ENCODE results near the gene ZDHHC11.
"Not testable (repeated sequence)": the region's sequence is repeated elsewhere in the genome, so short reads cannot be mapped to it uniquely, and the experiment has no call there.

The ZDHHC11 gene

GRCh38 chr5:856531-857425, 6.0 kb upstream of the ZDHHC11 start:
- H3K9me3 Mint-ChIP-seq, result no peaks in the 10 kb centered on the region
- H3K4me1 Mint-ChIP-seq (ENCODE audit: low read depth), result no peaks in the 10 kb centered on the region
- H3K36me3 Mint-ChIP-seq (ENCODE audit: low read depth), result peaks cover 5% of the 10 kb centered on the region
- H3K27me3 Mint-ChIP-seq, result no peaks in the 10 kb centered on the region
- no peak overlapping the region for H3K27ac Mint-ChIP-seq
- H3K4me3 Mint-ChIP-seq, result no peak overlapping the region

- H3K27me3 Mint-ChIP-seq, result no peaks in the 10 kb centered on the region
- H3K36me3 Mint-ChIP-seq (ENCODE audit: low read depth), result peaks cover 5% of the 10 kb centered on the region
- no peaks in the 10 kb centered on the region for H3K9me3 Mint-ChIP-seq
- no peak overlapping the region for H3K27ac Mint-ChIP-seq
- no peaks in the 10 kb centered on the region for H3K4me1 Mint-ChIP-seq (ENCODE audit: low read depth)
- H3K4me3 Mint-ChIP-seq, result no peak overlapping the region
These were observed 5.2 kb upstream of the ZDHHC11 start for GRCh38 chr5:855771-856530.

GRCh38 chr5:854966-855743, 4.4 kb upstream of the ZDHHC11 start:
- Mint-ChIP-seq H3K4me1 (ENCODE audit: low read depth) (no peaks in the 10 kb centered on the region), H3K9me3 (no peaks in the 10 kb centered on the region), H3K4me3 (no peak overlapping the region), H3K27ac (no peak overlapping the region), H3K27me3 (no peaks in the 10 kb centered on the region), H3K36me3 (ENCODE audit: low read depth) (peaks cover 5% of the 10 kb centered on the region)

- no peak overlapping the region for H3K27ac Mint-ChIP-seq
- no peaks in the 10 kb centered on the region for H3K4me1 Mint-ChIP-seq (ENCODE audit: low read depth)
- H3K36me3 Mint-ChIP-seq (ENCODE audit: low read depth), result peaks cover 5% of the 10 kb centered on the region
- no peak overlapping the region for H3K4me3 Mint-ChIP-seq
- no peaks in the 10 kb centered on the region for H3K27me3 Mint-ChIP-seq
- no peaks in the 10 kb centered on the region for H3K9me3 Mint-ChIP-seq
These were observed 3.4 kb upstream of the ZDHHC11 start for GRCh38 chr5:854217-854616.

- not testable (repeated sequence) for H3K27ac Mint-ChIP-seq; H3K9me3 Mint-ChIP-seq; H3K36me3 Mint-ChIP-seq (ENCODE audit: low read depth); H3K4me3 Mint-ChIP-seq; H3K4me1 Mint-ChIP-seq (ENCODE audit: low read depth); H3K27me3 Mint-ChIP-seq
These were observed 2.8 kb upstream of the ZDHHC11 start for GRCh38 chr5:853416-854090.

- Mint-ChIP-seq H3K9me3 (no peaks in the 10 kb centered on the region), H3K36me3 (ENCODE audit: low read depth) (no peaks in the 10 kb centered on the region), H3K4me1 (ENCODE audit: low read depth) (no peaks in the 10 kb centered on the region), H3K27ac (no peak overlapping the region), H3K4me3 (no peak overlapping the region), H3K27me3 (no peaks in the 10 kb centered on the region)
These were observed 1.9 kb upstream of the ZDHHC11 start for GRCh38 chr5:852431-853401.

GRCh38 chr5:852018-852417, 1.2 kb upstream of the ZDHHC11 start:
- no peak overlapping the region for H3K27ac Mint-ChIP-seq
- no peaks in the 10 kb centered on the region for H3K4me1 Mint-ChIP-seq (ENCODE audit: low read depth)
- no peaks in the 10 kb centered on the region for H3K36me3 Mint-ChIP-seq (ENCODE audit: low read depth)
- no peaks in the 10 kb centered on the region for H3K27me3 Mint-ChIP-seq
- H3K9me3 Mint-ChIP-seq, result no peaks in the 10 kb centered on the region
- no peak overlapping the region for H3K4me3 Mint-ChIP-seq

GRCh38 chr5:851553-851952, 767 bp upstream of the ZDHHC11 start:
- Mint-ChIP-seq H3K4me3 (no peak overlapping the region), H3K27me3 (no peaks in the 10 kb centered on the region), H3K27ac (no peak overlapping the region), H3K4me1 (ENCODE audit: low read depth) (peaks cover 4% of the 10 kb centered on the region), H3K36me3 (ENCODE audit: low read depth) (no peaks in the 10 kb centered on the region), H3K9me3 (no peaks in the 10 kb centered on the region)

- no peaks in the 10 kb centered on the region for H3K9me3 Mint-ChIP-seq
- no peak overlapping the region for H3K27ac Mint-ChIP-seq
- H3K4me3 Mint-ChIP-seq, result no peak overlapping the region
- H3K36me3 Mint-ChIP-seq (ENCODE audit: low read depth), result no peaks in the 10 kb centered on the region
- peaks cover 7% of the 10 kb centered on the region for H3K4me1 Mint-ChIP-seq (ENCODE audit: low read depth)
- H3K27me3 Mint-ChIP-seq, result no peaks in the 10 kb centered on the region
These were observed 290 bp upstream of the ZDHHC11 start for GRCh38 chr5:851076-851475.

- Mint-ChIP-seq H3K27me3 (no peaks in the 10 kb centered on the region), H3K9me3 (no peaks in the 10 kb centered on the region), H3K36me3 (ENCODE audit: low read depth) (no peaks in the 10 kb centered on the region), H3K4me1 (ENCODE audit: low read depth) (peaks cover 7% of the 10 kb centered on the region), H3K4me3 (no peak overlapping the region), H3K27ac (no peak overlapping the region)
These were observed 1.0 kb downstream of the ZDHHC11 start for GRCh38 chr5:849651-850301.

GRCh38 chr5:848671-849111, 2.1 kb downstream of the ZDHHC11 start:
- Mint-ChIP-seq H3K36me3 (ENCODE audit: low read depth) (no peaks in the 10 kb centered on the region), H3K9me3 (no peaks in the 10 kb centered on the region), H3K27ac (no peak overlapping the region), H3K4me3 (no peak overlapping the region), H3K4me1 (ENCODE audit: low read depth) (peaks cover 7% of the 10 kb centered on the region), H3K27me3 (no peaks in the 10 kb centered on the region)

- not testable (repeated sequence) for H3K9me3 Mint-ChIP-seq; H3K27ac Mint-ChIP-seq; H3K4me1 Mint-ChIP-seq (ENCODE audit: low read depth); H3K36me3 Mint-ChIP-seq (ENCODE audit: low read depth); H3K4me3 Mint-ChIP-seq; H3K27me3 Mint-ChIP-seq
These were observed 3.0 kb downstream of the ZDHHC11 start for GRCh38 chr5:847736-848135.

- H3K4me1 Mint-ChIP-seq (ENCODE audit: low read depth); H3K27me3 Mint-ChIP-seq; H3K27ac Mint-ChIP-seq; H3K36me3 Mint-ChIP-seq (ENCODE audit: low read depth); H3K4me3 Mint-ChIP-seq; H3K9me3 Mint-ChIP-seq: not testable (repeated sequence)
These were observed 3.6 kb downstream of the ZDHHC11 start for GRCh38 chr5:847212-847611.

Data from stimulated activated naive CD8-positive, alpha-beta T cell treated with anti-CD3 and anti-CD28 coated beads, Interleukin-15, Interleukin-2, amounts not matched to agents 100 ng/mL and 50 ng/mL, for 24 hours (primary cell).